Measurements from ENCODE around the gene SH3BP4.

DNA sequence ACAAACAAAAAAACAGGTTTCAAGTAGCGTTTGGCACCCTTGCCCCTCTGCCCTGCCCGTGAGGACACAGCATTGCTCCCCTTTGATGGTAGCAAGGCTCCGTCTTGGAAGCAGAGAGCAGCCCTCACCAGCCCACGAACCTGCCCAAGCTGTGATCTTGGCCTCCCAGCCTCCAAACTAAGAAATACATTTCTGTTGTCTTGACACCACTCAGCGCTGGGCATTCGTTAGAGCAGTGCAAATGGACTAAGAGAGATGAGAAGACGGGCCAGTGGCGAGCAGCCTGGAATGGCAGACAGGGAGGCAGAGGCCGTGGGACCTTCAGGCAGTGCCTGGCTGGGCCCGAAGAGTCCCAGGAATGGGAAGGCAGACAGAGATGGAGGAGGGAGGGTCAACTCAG lies 109.8 kb downstream of the SH3BP4 start:
- TF ChIP-seq CTCF (IDR thresholded peaks at IDR 0.05) (no peak), POLR2A (IDR thresholded peaks at IDR 0.05) (no peak)
